GM12878 (cell line): Measurements from ENCODE around the gene ADGRB2. TPM values are rescaled to one million over a fixed set of nuclear protein-coding genes. Genes with fewer than 3 reads are reported as not detected.

Experiments
- ATAC-seq: fragments of 200-7000 bp; cut with Tn5 transposase; 3 replicates; pipeline ENCODE4 v1.9.1; 2020; ENCODE audit warnings: mild to moderate bottlenecking, moderate library complexity
- BruUV-seq: library from RNA; stranded (reverse); fragments of 400-500 nt; replicated peaks from 2 replicates; lab custom pipeline; 2021; lab: Mats Ljungman, UMichigan
- CTCF ChIA-PET: fragments of 300-600 bp; sonication (Branson Sonifier 250); formaldehyde crosslinking; extraction: SDS; loops from one replicate; lab custom pipeline; 2021; ENCODE audit warnings: inconsistent platforms; lab: Yijun Ruan, JAX
- POLR2A ChIA-PET: fragments of 350-600 bp; formaldehyde crosslinking; extraction: SDS; loops from one replicate; lab custom pipeline; 2021; ENCODE audit warnings: inconsistent platforms; lab: Charles Lee
- RAD21 ChIA-PET: fragments of 300-600 bp; sonication (Branson Sonifier 250); formaldehyde crosslinking; loops from one replicate; lab custom pipeline; 2023; ENCODE audit warnings: antibody characterized with exemption; ENCODE audit not compliant: unreplicated experiment; lab: Charles Lee
- SMC1A ChIA-PET: fragments of 300-600 bp; sonication (Branson Sonifier 250); formaldehyde crosslinking; loops from one replicate; lab custom pipeline; 2023; ENCODE audit not compliant: unreplicated experiment, uncharacterized antibody; lab: Charles Lee
- DNase-seq: peaks from one replicate; pipeline ENCODE4 v3.0.0-alpha.2; 2011; ENCODE audit warnings: low read depth, low spot score
- FAIRE-seq: peaks from 3 replicates; lab custom pipeline; 2011; peaks lifted over from hg19 to GRCh38; lab: Jason Lieb, UNC
- H2AFZ ChIP-seq: 2 replicates; pipeline ENCODE4 v1.6.0; 2011; ENCODE audit warnings: low read depth, low read length, control low read depth; ENCODE audit not compliant: control insufficient read depth
- H3K27ac ChIP-seq: 2 replicates; pipeline ENCODE4 v1.5.1; 2011; ENCODE audit warnings: control low read depth; ENCODE audit not compliant: control insufficient read depth, insufficient read depth
- H3K27me3 ChIP-seq, 2 experiments: replicated peaks in 1 of 2; 2 replicates each; pipeline versions ENCODE4 v1.6.0 to v1.6.1; 2011; ENCODE audit warnings: low read length in 1 of 2; ENCODE audit not compliant: control insufficient read depth in 2 of 2, insufficient read depth in 2 of 2
- H3K36me3 ChIP-seq, 2 experiments: 2 replicates each; pipeline ENCODE4 v1.5.1; 2011; ENCODE audit warnings: low read length in 1 of 2; ENCODE audit not compliant: control insufficient read depth in 2 of 2, insufficient read depth in 2 of 2
- H3K4me1 ChIP-seq: 2 replicates; pipeline ENCODE4 v1.6.1; 2011; ENCODE audit warnings: mild to moderate bottlenecking, low read length, moderate library complexity, mixed read lengths; ENCODE audit not compliant: control insufficient read depth, insufficient read depth
- H3K4me2 ChIP-seq: 2 replicates; pipeline ENCODE4 v1.6.0; 2011; ENCODE audit warnings: control low read depth; ENCODE audit not compliant: control insufficient read depth, insufficient read depth
- H3K4me3 ChIP-seq: fragments of 200-600 bp; sonication (generic); 2 replicates; pipeline ENCODE4 v1.5.1; 2016
- H3K79me2 ChIP-seq: 2 replicates; pipeline ENCODE4 v1.6.0; 2011; ENCODE audit warnings: low read length; ENCODE audit not compliant: control insufficient read depth, insufficient read depth
- H3K9ac ChIP-seq: 2 replicates; pipeline ENCODE4 v1.8.0; 2011; ENCODE audit warnings: low read length, control low read depth, mixed read lengths; ENCODE audit not compliant: control insufficient read depth, insufficient read depth
- H3K9me3 ChIP-seq: replicated peaks from 3 replicates; pipeline ENCODE4 v1.5.1; 2011; ENCODE audit warnings: mild to moderate bottlenecking, low read length; ENCODE audit not compliant: control insufficient read depth, insufficient read depth
- H4K20me1 ChIP-seq: 2 replicates; pipeline ENCODE4 v1.6.0; 2011; ENCODE audit not compliant: control insufficient read depth, insufficient read depth
- ASH2L ChIP-seq: fragments of 300-600, 200-600 bp; sonication (generic); IDR thresholded peaks from 2 replicates; pipeline ENCODE4 v1.6.1; 2017; ENCODE audit warnings: low read depth, mild to moderate bottlenecking, borderline replicate concordance
- BACH1 ChIP-seq: fragments of 450-650 bp; IDR thresholded peaks from 2 replicates; pipeline ENCODE4 v1.6.1; 2017; ENCODE audit warnings: mild to moderate bottlenecking, borderline replicate concordance
- KDM1A ChIP-seq: fragments of 200-600 bp; sonication (generic); IDR thresholded peaks from 2 replicates; pipeline ENCODE4 v1.6.1; 2016; ENCODE audit warnings: borderline replicate concordance
- MEF2A ChIP-seq: IDR thresholded peaks from 2 replicates; pipeline ENCODE4 v1.6.1; 2011; ENCODE audit warnings: low read depth, mild to moderate bottlenecking, low read length, moderate library complexity; ENCODE audit not compliant: insufficient read depth
- MTA2 ChIP-seq: fragments of 450-650 bp; IDR thresholded peaks from 2 replicates; pipeline ENCODE4 v1.6.1; 2016; ENCODE audit warnings: low read depth, mild to moderate bottlenecking, moderate library complexity
- SPI1 ChIP-seq: IDR thresholded peaks from 2 replicates; pipeline ENCODE4 v1.6.1; 2011; ENCODE audit warnings: low read depth, mild to moderate bottlenecking, low read length, moderate library complexity, borderline replicate concordance; ENCODE audit not compliant: insufficient read depth
- SUZ12 ChIP-seq: fragments of 200-600 bp; sonication (generic); IDR thresholded peaks from one replicate; pipeline ENCODE4 v1.6.1; 2018; ENCODE audit warnings: antibody characterized with exemption, mild to moderate bottlenecking; ENCODE audit not compliant: unreplicated experiment
- WGBS: methylation state at CpG from one replicate; pipeline ENCODE4 v1.1.6; 2016; ENCODE audit warnings: low lambda C conversion rate; ENCODE audit not compliant: insufficient replicate concordance, insufficient coverage; ENCODE audit errors: missing lambda C conversion rate; 5-methylcytosine and 5-hydroxymethylcytosine counted together
- in situ Hi-C: fragments of 300-500 bp; cut with MboI; formaldehyde crosslinking; loops from 9 replicates; pipeline ENCODE4 v1.14.3; 2018; ENCODE audit warnings: mixed read lengths
- intact Hi-C: fragments of 100-400 bp; cut with micrococcal nuclease; formaldehyde crosslinking; loops from one replicate; pipeline ENCODE4 v1.14.2; 2022; ENCODE audit not compliant: unreplicated experiment
- polyA plus RNA-seq, 11 experiments: library from polyadenylated mRNA; depleted of rRNA in 4 of 11; unstranded in 6 of 11; stranded (reverse) in 5 of 11; fragments of >200 nt; fragmentation: Nextera tagmentation in 4 of 11; fragmentation: Illumina TruSeq in 1 of 11; extraction: Ambion mirVana in 4 of 11; extraction: Trizol in 1 of 11; gene quantifications; 1 replicate in 1 of 11; 2 replicates in 10 of 11; pipeline versions ENCODE4 v1.2.1 to v1.2.3, GENCODE V29; 2011 to 2016; ENCODE audit warnings: inconsistent platforms in 2 of 11, missing spikeins in 2 of 11, low read depth in 1 of 11
- total RNA-seq, 4 experiments: library from RNA; depleted of rRNA in 3 of 4; stranded (reverse); fragments of >200 nt in 3 of 4; fragmentation: Illumina TruSeq in 1 of 4; extraction: Trizol in 1 of 4; gene quantifications; 2 replicates each; pipeline versions ENCODE4 v1.2.1 to v1.2.3, GENCODE V29; 2013 to 2021

Gene ADGRB2
- total and polyA plus RNA-seq, 10 of the 15 experiments (the other 5 are each of a cell fraction or from before 2014, with no cell fraction given): 0.11 to 0.33 (median 0.18) TPM; not detected in 4

GRCh38 chr1:31772669-31773248 lies 8.6 kb upstream of the ADGRB2 start:
- ATAC-seq: no peak
- in situ Hi-C loops: no loop called here
- no peak for TF ChIP-seq MEF2A
- TF ChIP-seq MTA2: no peak
- TF ChIP-seq KDM1A: no peak
- no peak for TF ChIP-seq SPI1
- no peak for TF ChIP-seq ASH2L
- no peak for TF ChIP-seq BACH1
- TF ChIP-seq SUZ12: peak; percentile 52
- TF ChIP-seq, all 136 proteins: peak for 1
- Histone ChIP-seq H3K36me3 (no peaks in the 10 kb centered on the region), H3K27ac (no peak overlapping the region), H3K27me3 (peaks cover 19 to 29% of the 10 kb centered on the region in 2 experiments), H2AFZ (no peak overlapping the region; the same call in 1 of the 2 replicates), H3K79me2 (no peaks in the 10 kb centered on the region), H3K4me3 (no peak overlapping the region), H3K9ac (no peak overlapping the region), H4K20me1 (no peaks in the 10 kb centered on the region; the same call in 1 of the 2 replicates), H3K4me1 (peaks cover 6% of the 10 kb centered on the region), H3K9me3 (no peaks in the 10 kb centered on the region), H3K4me2 (peak overlapping the region; percentile 71)
- FAIRE-seq (no peak), DNase-seq (no peak)
- intact Hi-C loops: no loop called here
- ChIA-PET SMC1A (no interaction called here), CTCF (no interaction called here), POLR2A (no interaction called here), RAD21 (no interaction called here)
- BruUV-seq: no TSS peak
- 18% methylated on average over 45 of the region's 49 CpGs for WGBS
